Measurements from ENCODE around the gene UNC45B. TPM values are rescaled to one million over a fixed set of nuclear protein-coding genes. Genes with fewer than 3 reads are reported as not detected.
A peak's percentile ranks its signal among the peaks of the same experiment; 100 is the strongest.
"Not testable (repeated sequence)": the region's sequence is repeated elsewhere in the genome, so short reads cannot be mapped to it uniquely, and the experiment has no call there.

Gene UNC45B
- total RNA-seq, 2 experiments from 2014 or later: not detected

DNA sequence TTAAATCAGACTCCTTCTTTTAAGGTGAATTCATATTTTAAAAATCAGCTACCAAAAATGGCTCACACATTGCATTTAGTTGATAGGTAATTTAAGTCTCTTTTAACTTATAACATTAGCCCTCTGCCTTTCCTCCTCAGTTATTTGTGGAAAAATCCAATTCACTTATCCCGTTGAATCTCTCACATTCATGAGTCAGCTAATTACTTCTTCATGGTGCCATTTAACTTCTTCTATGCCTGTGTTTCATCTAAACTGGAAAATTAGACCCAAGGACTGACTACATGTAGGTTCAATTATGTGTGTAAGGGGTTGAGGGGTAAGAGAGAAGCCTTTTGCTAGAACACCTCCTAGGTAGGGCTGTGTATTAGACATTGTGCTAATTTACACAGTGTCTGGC lies 76.8 kb downstream of the UNC45B start:
- Mint-ChIP-seq H3K27ac (no peak overlapping the region), H3K4me1 (ENCODE audit: low read depth) (peaks cover 22% of the 10 kb centered on the region), H3K36me3 (ENCODE audit: low read depth) (peaks cover 37% of the 10 kb centered on the region), H3K4me3 (no peak overlapping the region), H3K27me3 (ENCODE audit: low read depth) (no peaks in the 10 kb centered on the region), H3K9me3 (ENCODE audit: insufficient read depth) (peaks cover 23% of the 10 kb centered on the region)
- ATAC-seq (no peak), DNase-seq (no peak)
- ChIA-PET POLR2A (interaction anchor here (0.6 kb wide), 1 partner anchor 11 kb away, joined by 3 read pairs; no protein-coding TSS in a partner anchor), CTCF (interaction anchor here (3.3 kb wide), 1 partner anchor 14 kb away, joined by 10 read pairs; no protein-coding TSS in a partner anchor)

DNA sequence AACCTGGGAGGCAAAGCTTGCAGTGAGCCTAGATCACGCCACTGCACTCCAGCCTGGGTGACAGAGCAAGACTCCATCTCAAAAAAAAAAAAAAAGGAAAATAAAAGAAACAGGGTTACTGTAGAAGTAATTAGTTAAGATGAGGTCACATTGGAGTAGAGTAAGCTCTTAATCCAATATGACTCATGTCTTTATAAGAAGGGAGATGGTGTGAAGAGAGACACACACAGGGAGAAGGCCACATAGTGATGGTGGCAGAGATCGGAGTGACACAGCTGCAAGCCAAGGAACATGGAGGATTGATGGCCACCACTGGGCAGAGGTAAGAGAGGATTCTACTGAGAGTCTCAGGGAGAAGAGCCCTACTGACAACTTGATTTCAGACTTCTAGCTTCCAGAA lies 79.9 kb downstream of the UNC45B start:
- peaks cover 24% of the 10 kb centered on the region for H3K4me1 Mint-ChIP-seq (ENCODE audit: low read depth)
- no peak overlapping the region for H3K4me3 Mint-ChIP-seq
- H3K36me3 Mint-ChIP-seq (ENCODE audit: low read depth): peaks cover 48% of the 10 kb centered on the region
- H3K9me3 Mint-ChIP-seq (ENCODE audit: insufficient read depth): peaks cover 33% of the 10 kb centered on the region
- ATAC-seq (no peak), DNase-seq (no peak)
- H3K27ac Mint-ChIP-seq: no peak overlapping the region
- ChIA-PET CTCF (interaction anchor here (3.2 kb wide), 1 partner anchor 11 kb away, joined by 15 read pairs; no protein-coding TSS in a partner anchor), POLR2A (interaction anchor here (1.1 to 2.0 kb wide), 4 partner anchors 10 to 16 kb away, joined by 3 to 11 read pairs (median 6); partner anchors contain the start of gene SLFN5)
- no peaks in the 10 kb centered on the region for H3K27me3 Mint-ChIP-seq (ENCODE audit: low read depth)

- DNase-seq (no peak), ATAC-seq (no peak)
- peaks cover 23% of the 10 kb centered on the region for H3K4me1 Mint-ChIP-seq (ENCODE audit: low read depth)
- CTCF ChIA-PET: interaction anchor here (3.2 kb wide), 1 partner anchor 8 kb away, joined by 15 read pairs; no protein-coding TSS in a partner anchor
- POLR2A ChIA-PET: interaction anchor here (0.7 to 2.0 kb wide), 3 partner anchors 11 to 46 kb away, joined by 3 to 11 read pairs (median 8); partner anchors contain the start of gene SLFN5
- no peaks in the 10 kb centered on the region for H3K27me3 Mint-ChIP-seq (ENCODE audit: low read depth)
- peaks cover 21% of the 10 kb centered on the region for H3K9me3 Mint-ChIP-seq (ENCODE audit: insufficient read depth)
- H3K36me3 Mint-ChIP-seq (ENCODE audit: low read depth): peaks cover 39% of the 10 kb centered on the region
- no peak overlapping the region for H3K4me3 Mint-ChIP-seq
- no peak overlapping the region for H3K27ac Mint-ChIP-seq
Measured at GRCh38 chr17:35229638-35230037, 82.0 kb downstream of the UNC45B start.

DNA sequence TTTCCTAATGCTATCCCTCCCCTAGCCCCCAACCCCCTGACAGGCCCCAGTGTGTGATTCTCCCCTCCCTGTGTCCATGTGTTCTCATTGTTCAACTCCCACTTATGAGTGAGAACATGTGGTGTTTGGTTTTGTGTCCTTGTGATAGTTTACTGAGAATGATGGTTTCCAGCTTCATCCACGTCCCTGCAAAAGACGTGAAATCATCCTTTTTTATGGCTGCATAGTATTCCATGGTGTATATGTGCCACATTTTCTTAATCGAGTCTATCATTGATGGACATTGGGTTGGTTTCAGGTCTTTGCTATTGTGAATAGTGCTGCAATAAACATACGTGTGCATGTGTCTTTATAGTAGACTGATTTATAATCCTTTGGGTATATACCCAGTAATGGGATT lies 86.7 kb downstream of the UNC45B start:
- POLR2A ChIA-PET: interaction anchor here (1.0 to 2.1 kb wide), 2 partner anchors 9 to 19 kb away, joined by 4 to 7 read pairs; partner anchors contain the start of gene SLFN5
- H3K9me3 Mint-ChIP-seq (ENCODE audit: insufficient read depth): peaks cover 18% of the 10 kb centered on the region
- ATAC-seq; DNase-seq; H3K27me3 Mint-ChIP-seq (ENCODE audit: low read depth); CTCF ChIA-PET; H3K27ac Mint-ChIP-seq; H3K4me3 Mint-ChIP-seq: not testable (repeated sequence)
- peaks cover 77% of the 10 kb centered on the region for H3K36me3 Mint-ChIP-seq (ENCODE audit: low read depth)
- H3K4me1 Mint-ChIP-seq (ENCODE audit: low read depth): peaks cover 64% of the 10 kb centered on the region

GRCh38 chr17:35235289-35235688 lies 87.7 kb downstream of the UNC45B start:
- ChIA-PET CTCF (interaction anchor here (1.2 to 1.3 kb wide), 2 partner anchors 10 to 529 kb away, joined by 3 to 4 read pairs; no protein-coding TSS in a partner anchor), POLR2A (interaction anchor here (0.9 to 1.5 kb wide), 2 partner anchors 21 to 343 kb away, joined by 3 to 15 read pairs; partner anchors contain the start of gene PEX12)
- Mint-ChIP-seq H3K4me1 (ENCODE audit: low read depth) (peaks cover 64% of the 10 kb centered on the region), H3K9me3 (ENCODE audit: insufficient read depth) (peaks cover 12% of the 10 kb centered on the region), H3K4me3 (no peak overlapping the region), H3K36me3 (ENCODE audit: low read depth) (peaks cover 77% of the 10 kb centered on the region), H3K27ac (peak overlapping the region; percentile 58), H3K27me3 (ENCODE audit: low read depth) (no peaks in the 10 kb centered on the region)
- ATAC-seq (no peak), DNase-seq (no peak)

DNA sequence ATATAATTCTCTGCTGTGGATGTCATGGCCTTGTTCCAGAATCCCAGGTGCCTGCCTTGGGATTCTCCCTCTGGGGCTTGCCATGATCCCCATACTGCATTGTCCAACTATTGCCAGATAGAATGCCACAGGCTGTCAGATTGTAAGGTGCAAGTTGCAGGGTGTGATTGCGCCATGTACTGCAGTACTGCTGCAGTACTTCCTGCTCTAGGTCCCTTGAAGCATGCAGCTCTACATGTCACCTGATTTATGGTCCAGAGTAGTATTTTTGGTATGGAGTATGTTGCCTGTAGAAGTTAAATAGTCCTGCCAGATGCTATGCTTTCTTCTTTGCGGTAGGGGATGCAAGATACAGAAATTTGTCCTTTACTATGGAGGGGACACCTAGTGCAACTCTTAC lies 88.3 kb downstream of the UNC45B start:
- POLR2A ChIA-PET: interaction anchor here (0.9 to 1.5 kb wide), 2 partner anchors 22 to 343 kb away, joined by 3 to 15 read pairs; partner anchors contain the start of gene PEX12
- Mint-ChIP-seq H3K27ac (peak overlapping the region; percentile 58), H3K4me3 (no peak overlapping the region), H3K9me3 (ENCODE audit: insufficient read depth) (peaks cover 7% of the 10 kb centered on the region), H3K36me3 (ENCODE audit: low read depth) (peaks cover 72% of the 10 kb centered on the region), H3K4me1 (ENCODE audit: low read depth) (peaks cover 61% of the 10 kb centered on the region), H3K27me3 (ENCODE audit: low read depth) (no peaks in the 10 kb centered on the region)
- ATAC-seq: peak; percentile 40
- DNase-seq: no peak
- CTCF ChIA-PET: interaction anchor here (1.2 to 1.3 kb wide), 2 partner anchors 11 to 528 kb away, joined by 3 to 4 read pairs; no protein-coding TSS in a partner anchor

DNA sequence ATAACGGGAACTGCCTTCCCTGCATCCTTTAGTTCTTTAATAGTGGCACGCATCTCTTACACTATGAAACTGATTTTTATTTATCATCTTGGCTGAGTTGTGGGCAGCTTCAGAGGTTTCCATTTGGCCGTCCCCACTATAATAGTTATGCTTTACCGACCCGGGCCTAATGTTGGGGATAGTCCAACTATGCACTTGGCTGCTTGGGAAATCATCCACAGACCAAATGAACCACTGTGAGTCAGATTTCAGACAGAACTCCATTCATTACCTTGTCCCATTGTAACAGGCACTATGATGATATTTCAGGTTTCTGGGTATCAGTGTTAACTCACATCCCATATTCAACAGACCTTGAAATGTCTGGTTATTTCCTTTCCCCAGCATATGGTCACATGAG lies 89.2 kb downstream of the UNC45B start:
- Mint-ChIP-seq H3K4me3 (no peak overlapping the region), H3K27me3 (ENCODE audit: low read depth) (no peaks in the 10 kb centered on the region), H3K4me1 (ENCODE audit: low read depth) (peaks cover 58% of the 10 kb centered on the region), H3K9me3 (ENCODE audit: insufficient read depth) (no peaks in the 10 kb centered on the region), H3K27ac (peak overlapping the region; percentile 28), H3K36me3 (ENCODE audit: low read depth) (peaks cover 72% of the 10 kb centered on the region)
- ChIA-PET CTCF (interaction anchor here (0.8 to 2.9 kb wide), 5 partner anchors 9 to 511 kb away, joined by 3 to 15 read pairs (median 9); no protein-coding TSS in a partner anchor), POLR2A (interaction anchor here (0.6 to 8.6 kb wide), 4 partner anchors 9 to 122 kb away, joined by 3 to 335 read pairs (median 4); no protein-coding TSS in a partner anchor)
- no peak for ATAC-seq
- no peak for DNase-seq

GRCh38 chr17:35238821-35239220 lies 91.2 kb downstream of the UNC45B start:
- ATAC-seq: no peak
- H3K4me1 Mint-ChIP-seq (ENCODE audit: low read depth): peaks cover 56% of the 10 kb centered on the region
- peak overlapping the region; percentile 99 for H3K4me3 Mint-ChIP-seq
- no peaks in the 10 kb centered on the region for H3K9me3 Mint-ChIP-seq (ENCODE audit: insufficient read depth)
- ChIA-PET CTCF (interaction anchor here (0.6 to 7.1 kb wide), 12 partner anchors 11 to 522 kb away, joined by 3 to 89 read pairs (median 3); no protein-coding TSS in a partner anchor), POLR2A (interaction anchor here (1.0 to 8.6 kb wide), 6 partner anchors 13 to 298 kb away, joined by 3 to 335 read pairs (median 5); partner anchors contain the start of gene SLFN12L)
- peak overlapping the region; percentile 80 for H3K27ac Mint-ChIP-seq
- H3K27me3 Mint-ChIP-seq (ENCODE audit: low read depth): no peaks in the 10 kb centered on the region
- DNase-seq: no peak
- H3K36me3 Mint-ChIP-seq (ENCODE audit: low read depth): peaks cover 76% of the 10 kb centered on the region

Other genes with a start within 250 kb of the UNC45B start
- 1 to 10 TPM in 1 of 2 experiments, under 1 TPM in 1; 0.83 to 1.1 TPM for gene CCT6B, start 186.4 kb upstream of the UNC45B start, total RNA-seq
- 10 to 100 TPM; 22.1 to 24.1 TPM for gene ZNF830, start 186.3 kb upstream of the UNC45B start, total RNA-seq
- 10 to 100 TPM; 38.7 to 42.2 TPM for gene LIG3, start 167.3 kb upstream of the UNC45B start, total RNA-seq
- gene RFFL, start 84.1 kb upstream of the UNC45B start, total RNA-seq: 10 to 100 TPM; 26.4 to 29.1 TPM
- 10 to 100 TPM; 32.1 to 33.6 TPM for gene RAD51D, start 28.0 kb upstream of the UNC45B start, total RNA-seq
- gene FNDC8, start 26.2 kb upstream of the UNC45B start, total RNA-seq: not detected
- 10 to 100 TPM; 22.1 to 23.3 TPM for gene NLE1, start 5.5 kb upstream of the UNC45B start, total RNA-seq
- not detected for gene SLC35G3, start 46.6 kb downstream of the UNC45B start, total RNA-seq
- 100 to 1,000 TPM; 209 to 212 TPM for gene SLFN5, start 95.3 kb downstream of the UNC45B start, total RNA-seq
- gene SLFN11, start 225.8 kb downstream of the UNC45B start, total RNA-seq: 10 to 100 TPM; 40.0 to 50.1 TPM

Measured in activated CD8-positive, alpha-beta T cell treated with anti-CD3 and anti-CD28 coated beads, Interleukin-2, amount 10 ng/mL, durations not matched to agents 7 days and 5 days (primary cell).